ENCODE data around the gene SHROOM3.

DNA sequence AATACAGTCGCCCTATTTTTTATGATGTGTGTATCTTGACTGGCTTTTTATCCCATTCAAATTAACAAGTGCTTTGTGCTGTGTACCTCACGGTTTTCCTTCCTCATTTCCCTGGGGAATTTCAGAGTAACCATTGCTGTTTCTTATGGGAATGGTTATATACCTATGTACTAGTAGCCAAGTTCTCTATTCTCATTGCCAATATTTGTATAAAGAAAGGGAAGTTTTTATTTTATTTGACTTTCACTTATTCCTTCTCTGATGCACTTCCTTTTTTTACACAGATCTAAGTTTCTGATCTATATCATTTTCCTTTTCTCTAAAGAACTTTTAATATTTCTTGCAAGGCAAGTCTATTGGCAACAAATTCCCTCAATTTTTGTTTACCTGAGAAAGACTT, 281.6 kb downstream of the SHROOM3 start:
- TF ChIP-seq, protein P1, sequence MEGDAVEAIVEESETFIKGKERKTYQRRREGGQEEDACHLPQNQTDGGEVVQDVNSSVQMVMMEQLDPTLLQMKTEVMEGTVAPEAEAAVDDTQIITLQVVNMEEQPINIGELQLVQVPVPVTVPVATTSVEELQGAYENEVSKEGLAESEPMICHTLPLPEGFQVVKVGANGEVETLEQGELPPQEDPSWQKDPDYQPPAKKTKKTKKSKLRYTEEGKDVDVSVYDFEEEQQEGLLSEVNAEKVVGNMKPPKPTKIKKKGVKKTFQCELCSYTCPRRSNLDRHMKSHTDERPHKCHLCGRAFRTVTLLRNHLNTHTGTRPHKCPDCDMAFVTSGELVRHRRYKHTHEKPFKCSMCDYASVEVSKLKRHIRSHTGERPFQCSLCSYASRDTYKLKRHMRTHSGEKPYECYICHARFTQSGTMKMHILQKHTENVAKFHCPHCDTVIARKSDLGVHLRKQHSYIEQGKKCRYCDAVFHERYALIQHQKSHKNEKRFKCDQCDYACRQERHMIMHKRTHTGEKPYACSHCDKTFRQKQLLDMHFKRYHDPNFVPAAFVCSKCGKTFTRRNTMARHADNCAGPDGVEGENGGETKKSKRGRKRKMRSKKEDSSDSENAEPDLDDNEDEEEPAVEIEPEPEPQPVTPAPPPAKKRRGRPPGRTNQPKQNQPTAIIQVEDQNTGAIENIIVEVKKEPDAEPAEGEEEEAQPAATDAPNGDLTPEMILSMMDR (IDR thresholded peaks at IDR 0.05 in 8 of 11, conservative IDR thresholded peaks at IDR 0.05 in 3 of 11) = no peak
- TF ChIP-seq POLR2A (IDR thresholded peaks at IDR 0.05) = no peak
